H1 (cell line): ENCODE results near the gene TTC27. TPM values are rescaled to one million over a fixed set of nuclear protein-coding genes. Genes with fewer than 3 reads are reported as not detected.

Experiments used
- CTCF ChIA-PET: fragments of 300-600 bp; sonication (Branson Sonifier 250); formaldehyde crosslinking; loops from one replicate; lab custom pipeline; 2021; ENCODE audit not compliant: partially characterized antibody; lab: Charles Lee
- POLR2A ChIA-PET: fragments of 300-600 bp; sonication (Branson Sonifier 250); formaldehyde crosslinking; loops from one replicate; lab custom pipeline; 2021; ENCODE audit warnings: inconsistent platforms; ENCODE audit not compliant: partially characterized antibody; lab: Charles Lee
- DNase-seq, 2 experiments: peaks; one replicate each; pipeline versions ENCODE4 v3.0.0 to v3.0.0-alpha.2; 2010 to 2022; ENCODE audit warnings: low spot score in 2 of 2, low read depth in 1 of 2, mixed read lengths in 1 of 2
- FAIRE-seq: peaks from 2 replicates; lab custom pipeline; 2011; peaks lifted over from hg19 to GRCh38; lab: Jason Lieb, UNC
- H2AFZ ChIP-seq: 2 replicates; pipeline ENCODE4 v1.8.1; 2012; ENCODE audit warnings: low read length, inconsistent platforms
- H2AK5ac ChIP-seq: 2 replicates; pipeline ENCODE4 v1.6.1; 2013; ENCODE audit warnings: low read depth, low read length
- H2BK120ac ChIP-seq: replicated peaks from 2 replicates; pipeline ENCODE3; 2013; ENCODE audit warnings: low read depth, low read length, inconsistent platforms
- H2BK12ac ChIP-seq: 2 replicates; pipeline ENCODE4 v1.6.1; 2013; ENCODE audit warnings: low read depth, low read length
- H2BK15ac ChIP-seq: 2 replicates; pipeline ENCODE4 v1.6.1; 2013; ENCODE audit warnings: low read length
- H2BK20ac ChIP-seq: 2 replicates; pipeline ENCODE4 v1.6.1; 2013; ENCODE audit warnings: low read length
- H2BK5ac ChIP-seq: 2 replicates; pipeline ENCODE4 v1.6.1; 2013; ENCODE audit warnings: low read depth, low read length
- H3K14ac ChIP-seq: 2 replicates; pipeline ENCODE4 v1.6.1; 2013; ENCODE audit warnings: inconsistent platforms; ENCODE audit not compliant: insufficient read length
- H3K18ac ChIP-seq: 2 replicates; pipeline ENCODE4 v1.6.1; 2013; ENCODE audit warnings: low read length; ENCODE audit errors: extremely low read depth
- H3K23ac ChIP-seq: 2 replicates; pipeline ENCODE4 v1.6.1; 2013; ENCODE audit warnings: inconsistent platforms; ENCODE audit not compliant: insufficient read length
- H3K23me2 ChIP-seq: 2 replicates; pipeline ENCODE4 v1.6.1; 2013; ENCODE audit warnings: low read depth, low read length
- H3K27ac ChIP-seq: 2 replicates; pipeline ENCODE4 v1.6.1; 2011; ENCODE audit warnings: low read depth, low read length, inconsistent platforms
- H3K27me3 ChIP-seq, 4 experiments: replicated peaks in 1 of 4; 1 replicate in 1 of 4; 2 replicates in 3 of 4; pipeline versions ENCODE4 v1.6.1 to v1.8.1; 2011 to 2013; ENCODE audit warnings: low read length in 3 of 4, mild to moderate bottlenecking in 3 of 4, inconsistent platforms in 2 of 4, mixed read lengths in 2 of 4, moderate library complexity in 1 of 4; ENCODE audit not compliant: control insufficient read depth in 3 of 4, insufficient read depth in 3 of 4; ENCODE audit errors: extremely low read depth in 1 of 4
- H3K36me3 ChIP-seq, 4 experiments: 2 replicates each; pipeline versions ENCODE4 v1.6.1 to v1.8.1; 2011 to 2013; ENCODE audit warnings: mild to moderate bottlenecking in 4 of 4, low read length in 3 of 4, moderate library complexity in 2 of 4, control low read depth in 1 of 4, inconsistent platforms in 1 of 4; ENCODE audit not compliant: insufficient read depth in 4 of 4, control insufficient read depth in 2 of 4
- H3K4ac ChIP-seq: replicated peaks from 2 replicates; pipeline ENCODE3; 2013; ENCODE audit warnings: low read length, low read depth, mixed read lengths, inconsistent platforms; ENCODE audit not compliant: insufficient read length
- H3K4me1 ChIP-seq, 4 experiments: replicated peaks in 1 of 4; 1 replicate in 1 of 4; 2 replicates in 3 of 4; pipeline versions ENCODE4 v1.6.1 to v1.8.1; 2011 to 2013; ENCODE audit warnings: low read length in 3 of 4, inconsistent platforms in 2 of 4, mixed read lengths in 1 of 4; ENCODE audit not compliant: insufficient read depth in 4 of 4, control insufficient read depth in 3 of 4
- H3K4me2 ChIP-seq, 2 experiments: 2 replicates each; pipeline versions ENCODE4 v1.6.1 to v1.8.1; 2011 to 2013; ENCODE audit warnings: low read depth in 2 of 2, low read length in 2 of 2, control low read depth in 1 of 2, inconsistent platforms in 1 of 2, mild to moderate bottlenecking in 1 of 2; ENCODE audit not compliant: insufficient read depth in 1 of 2
- H3K4me3 ChIP-seq, 4 experiments: fragments of 200-600, 300-600 bp in 1 of 4; sonication (generic), shearing (Covaris generic), sonication (Bioruptor Twin) in 1 of 4; 2 replicates each; pipeline versions ENCODE4 v1.5.1 to v1.8.1; 2011 to 2016; ENCODE audit warnings: low read length in 4 of 4, low read depth in 3 of 4, control low read depth in 2 of 4, inconsistent platforms in 2 of 4, mild to moderate bottlenecking in 2 of 4, mixed read lengths in 1 of 4, moderate library complexity in 1 of 4; ENCODE audit not compliant: insufficient read depth in 2 of 4; ENCODE audit errors: extremely low read depth in 1 of 4
- H3K56ac ChIP-seq: replicated peaks from 2 replicates; pipeline ENCODE3; 2013; ENCODE audit warnings: low read depth, mild to moderate bottlenecking, mixed read lengths, low read length, inconsistent platforms; ENCODE audit not compliant: insufficient read length
- H3K79me1 ChIP-seq: 2 replicates; pipeline ENCODE4 v1.6.1; 2013; ENCODE audit warnings: low read depth, low read length, control low read depth
- H3K79me2 ChIP-seq, 2 experiments: 2 replicates each; pipeline versions ENCODE4 v1.6.1 to v1.8.1; 2012 to 2013; ENCODE audit warnings: low read length in 2 of 2, mild to moderate bottlenecking in 2 of 2, inconsistent platforms in 1 of 2; ENCODE audit not compliant: insufficient read depth in 2 of 2, control insufficient read depth in 1 of 2
- H3K9ac ChIP-seq, 4 experiments: replicated peaks in 1 of 4; 1 replicate in 1 of 4; 2 replicates in 3 of 4; pipeline versions ENCODE4 v1.6.1 to v1.8.1; 2011 to 2013; ENCODE audit warnings: low read depth in 3 of 4, low read length in 3 of 4, control low read depth in 2 of 4, mild to moderate bottlenecking in 2 of 4, moderate library complexity in 2 of 4, inconsistent platforms in 1 of 4; ENCODE audit errors: extremely low read depth in 1 of 4
- H3K9me3 ChIP-seq, 2 experiments: 2 replicates each; pipeline versions ENCODE4 v1.6.1 to v1.8.1; 2012 to 2013; ENCODE audit warnings: mild to moderate bottlenecking in 2 of 2, moderate library complexity in 2 of 2, control low read depth in 1 of 2, inconsistent platforms in 1 of 2, low read depth in 1 of 2, low read length in 1 of 2, mixed read lengths in 1 of 2; ENCODE audit not compliant: insufficient read depth in 2 of 2
- H4K20me1 ChIP-seq, 2 experiments: replicated peaks in 1 of 2; 2 replicates each; pipeline versions ENCODE3 to v1.8.1; 2011 to 2013; ENCODE audit warnings: inconsistent platforms in 2 of 2, low read length in 2 of 2, mild to moderate bottlenecking in 1 of 2; ENCODE audit not compliant: insufficient read depth in 2 of 2, control insufficient read depth in 1 of 2
- H4K5ac ChIP-seq: 2 replicates; pipeline ENCODE4 v1.6.1; 2013; ENCODE audit warnings: low read length, low read depth, mixed read lengths, inconsistent platforms; ENCODE audit not compliant: insufficient read length
- H4K8ac ChIP-seq: 2 replicates; pipeline ENCODE4 v1.8.0; 2013; ENCODE audit warnings: mild to moderate bottlenecking, moderate library complexity, low read length, inconsistent platforms; ENCODE audit not compliant: insufficient read depth; ENCODE audit errors: extremely low read depth
- H4K91ac ChIP-seq: replicated peaks from 2 replicates; pipeline ENCODE3; 2013; ENCODE audit warnings: low read length, mixed read lengths, inconsistent platforms; ENCODE audit not compliant: insufficient read length
- BRCA1 ChIP-seq: IDR thresholded peaks from 2 replicates; pipeline ENCODE4 v1.6.1; 2012; ENCODE audit warnings: low read depth, low read length, improper control_type of control experiment
- EP300 ChIP-seq, 2 experiments: IDR thresholded peaks; 1 replicate in 1 of 2; 2 replicates in 1 of 2; pipeline ENCODE4 v1.6.1; 2011 to 2012; ENCODE audit warnings: low read depth in 2 of 2, low read length in 2 of 2, mild to moderate bottlenecking in 2 of 2, borderline replicate concordance in 1 of 2, inconsistent platforms in 1 of 2, moderate library complexity in 1 of 2
- GABPA ChIP-seq: IDR thresholded peaks from 2 replicates; pipeline ENCODE4 v1.6.1; 2011; ENCODE audit warnings: mild to moderate bottlenecking, low read length, moderate library complexity, borderline replicate concordance; ENCODE audit not compliant: insufficient read depth
- JUN ChIP-seq: IDR thresholded peaks from 2 replicates; pipeline ENCODE4 v1.6.1; 2011; ENCODE audit warnings: low read depth, mild to moderate bottlenecking, improper control_type of control experiment, low read length
- KDM5A ChIP-seq: fragments of 200-600 bp; IDR thresholded peaks from 2 replicates; pipeline ENCODE4 v1.7.1; 2012; ENCODE audit warnings: mild to moderate bottlenecking, low read length, inconsistent platforms, mixed read lengths
- POLR2AphosphoS5 ChIP-seq: IDR thresholded peaks from 2 replicates; pipeline ENCODE4 v1.6.1; 2011; ENCODE audit warnings: low read depth, low read length
- SP4 ChIP-seq: IDR thresholded peaks from 2 replicates; pipeline ENCODE4 v1.6.1; 2012; ENCODE audit warnings: low read length, inconsistent platforms
- SUZ12 ChIP-seq: fragments of 200-600 bp; sonication (generic); IDR thresholded peaks from 2 replicates; pipeline ENCODE4 v1.6.1; 2012; ENCODE audit warnings: mild to moderate bottlenecking, inconsistent platforms, low read length, moderate library complexity, mixed read lengths
- ZNF274 ChIP-seq: IDR thresholded peaks from 2 replicates; pipeline ENCODE4 v1.7.0; 2012; ENCODE audit warnings: low read length, borderline replicate concordance; ENCODE audit errors: extremely low read depth
- WGBS, 2 experiments: shearing (Covaris generic) in 1 of 2; methylation state at CpG; one replicate each; pipeline versions ENCODE4 v1.1.6 to v1.1.7; 2013 to 2015; ENCODE audit warnings: low lambda C conversion rate in 2 of 2, mixed read lengths in 2 of 2, inconsistent platforms in 1 of 2, low coverage in 1 of 2, missing lambda C conversion rate in 1 of 2; ENCODE audit not compliant: insufficient replicate concordance in 2 of 2, insufficient coverage in 1 of 2, insufficient read length in 1 of 2; ENCODE audit errors: extremely low coverage in 1 of 2, missing lambda C conversion rate in 1 of 2; 5-methylcytosine and 5-hydroxymethylcytosine counted together
- polyA plus RNA-seq, 7 experiments: library from polyadenylated mRNA; depleted of rRNA in 3 of 7; stranded (reverse) in 5 of 7; unstranded in 2 of 7; fragments of >200 nt in 5 of 7; fragments of 200-250 nt in 2 of 7; gene quantifications; 1 replicate in 5 of 7; 2 replicates in 1 of 7; 4 replicates in 1 of 7; pipeline versions ENCODE4 v1.2.1 to v1.2.3, GENCODE V29; 2011 to 2013; ENCODE audit warnings: missing spikeins in 2 of 7, mixed read lengths in 2 of 7
- total RNA-seq: library from RNA; stranded (reverse); fragmentation: NEBNext Ultra II Directional; extraction: Animal tissue kit (Norgen Biotek cat#: 25700); gene quantifications from 2 replicates; pipeline ENCODE4 v1.2.1, GENCODE V29; 2021
- TF ChIP-seq, protein P1 (sequence below): IDR thresholded peaks from 2 replicates; pipeline ENCODE4 v1.6.1; 2012; ENCODE audit warnings: inconsistent platforms

The TTC27 gene
- total and polyA plus RNA-seq, 2 of the 8 experiments (the other 6 are each of a cell fraction or from before 2014, with no cell fraction given): 13.8 to 29.1 TPM

GRCh38 chr2:32671885-32672533, 44.2 kb downstream of the TTC27 start:
- TF ChIP-seq EP300 (IDR thresholded peaks at IDR 0.05; ENCODE audit: borderline replicate concordance in 1 of 2, low read depth in 2 of 2, low read length in 2 of 2): no peak
- TF ChIP-seq SP4: no peak
- TF ChIP-seq JUN: no peak
- no peak for TF ChIP-seq BRCA1
- TF ChIP-seq KDM5A: no peak
- no peak for TF ChIP-seq POLR2AphosphoS5
- no peak for TF ChIP-seq SUZ12
- no peak for TF ChIP-seq GABPA
- TF ChIP-seq ZNF274: no peak
- TF ChIP-seq, protein P1, sequence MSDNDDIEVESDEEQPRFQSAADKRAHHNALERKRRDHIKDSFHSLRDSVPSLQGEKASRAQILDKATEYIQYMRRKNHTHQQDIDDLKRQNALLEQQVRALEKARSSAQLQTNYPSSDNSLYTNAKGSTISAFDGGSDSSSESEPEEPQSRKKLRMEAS: no peak
- Histone ChIP-seq H2BK5ac (no peak overlapping the region), H3K79me1 (no peaks in the 10 kb centered on the region), H3K4ac (no peak overlapping the region), H2AFZ (no peak overlapping the region), H2BK120ac (no peak overlapping the region), H3K9ac (no peak overlapping the region), H4K5ac (no peak overlapping the region), H3K4me1 (no peaks in the 10 kb centered on the region), H3K36me3 (peaks cover 0 to 7% (median 0%) of the 10 kb centered on the region in 4 experiments; a peak in 1 of 8 replicates), H3K23me2 (no peaks in the 10 kb centered on the region), H3K9me3 (no peaks in the 10 kb centered on the region), H3K4me2 (no peak overlapping the region), H4K20me1 (no peaks in the 10 kb centered on the region), H3K79me2 (no peaks in the 10 kb centered on the region), H3K14ac (no peak overlapping the region), H4K91ac (no peak overlapping the region), H3K56ac (no peak overlapping the region), H2BK20ac (no peak overlapping the region), H2AK5ac (no peak overlapping the region), H3K23ac (no peak overlapping the region), H2BK12ac (no peak overlapping the region), H3K4me3 (no peak overlapping the region), H3K27ac (no peak overlapping the region), H4K8ac (no peak overlapping the region), H3K18ac (no peak overlapping the region), H3K27me3 (no peaks in the 10 kb centered on the region), H2BK15ac (no peak overlapping the region)
- FAIRE-seq (no peak), DNase-seq (no peak)
- ChIA-PET CTCF (interaction anchor here (0.6 to 1.4 kb wide), 2 partner anchors 36 to 49 kb away, joined by 3 read pairs; no protein-coding TSS in a partner anchor), POLR2A (no interaction called here)
- 96% methylated on average over 2 of the region's 2 CpGs; no CpG with 5 or more reads in 1 of the 2 experiments for WGBS, 2 experiments
